Neuron (in vitro differentiated cells): Measurements from ENCODE around the gene KBTBD12.

Experiments
- H2AFZ ChIP-seq: one replicate; pipeline ENCODE4 v1.6.1; 2013; ENCODE audit warnings: low read depth, mild to moderate bottlenecking, inconsistent platforms, low read length, moderate library complexity
- H3K27me3 ChIP-seq: one replicate; pipeline ENCODE4 v1.6.1; 2013; ENCODE audit warnings: low read length; ENCODE audit not compliant: insufficient read depth
- H3K36me3 ChIP-seq: one replicate; pipeline ENCODE4 v1.6.1; 2013; ENCODE audit warnings: low read length; ENCODE audit not compliant: insufficient read depth
- H3K4me1 ChIP-seq: one replicate; pipeline ENCODE4 v1.6.1; 2013; ENCODE audit warnings: low read length; ENCODE audit not compliant: insufficient read depth
- H3K4me3 ChIP-seq: 2 replicates; pipeline ENCODE4 v1.5.1; 2013; ENCODE audit warnings: mild to moderate bottlenecking, low read length, moderate library complexity
- H3K9me3 ChIP-seq: one replicate; pipeline ENCODE4 v1.6.1; 2013; ENCODE audit warnings: low read length

Gene KBTBD12

GRCh38 chr3:127986803-127987202 is 71.8 kb downstream of the KBTBD12 start:
- H3K27me3 ChIP-seq = peaks cover 11% of the 10 kb centered on the region
- H3K4me3 ChIP-seq = no peak overlapping the region
- no peaks in the 10 kb centered on the region for H3K9me3 ChIP-seq
- H2AFZ ChIP-seq = no peak overlapping the region
- H3K4me1 ChIP-seq = peaks cover 6% of the 10 kb centered on the region
- H3K36me3 ChIP-seq = no peaks in the 10 kb centered on the region

DNA sequence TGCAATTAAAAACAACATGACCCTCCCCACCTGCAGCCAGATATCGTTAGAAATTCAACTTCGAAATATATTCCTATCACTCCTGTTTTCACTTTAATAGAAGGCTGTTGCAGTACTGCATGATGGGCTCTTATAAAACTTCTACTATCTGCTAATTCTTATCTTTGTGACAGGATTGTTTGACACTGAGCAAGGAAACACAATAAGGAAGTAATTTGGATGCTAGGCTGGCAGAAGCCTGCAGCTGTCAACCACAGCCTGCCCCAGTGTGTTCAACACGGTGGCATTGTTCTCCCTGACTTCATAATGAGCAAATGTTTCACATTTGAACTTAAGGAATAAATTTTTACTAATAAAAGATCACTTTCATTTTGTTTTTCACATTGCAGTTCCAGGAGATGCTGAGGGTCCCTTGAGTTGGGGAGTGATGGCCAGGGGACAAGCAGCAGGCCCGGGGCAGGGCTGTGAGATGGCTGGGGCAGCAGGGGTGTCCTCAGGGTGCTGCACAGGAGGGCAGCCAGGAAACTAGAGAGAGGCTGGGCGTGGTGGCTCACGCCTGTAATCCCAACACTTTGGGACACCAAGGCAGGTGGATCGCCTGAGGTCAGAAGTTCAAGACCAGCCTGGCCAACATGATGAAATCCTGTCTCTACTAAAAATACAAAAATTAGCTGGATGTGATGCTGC is 72.4 kb downstream of the KBTBD12 start:
- Histone ChIP-seq H3K9me3 (no peaks in the 10 kb centered on the region), H3K36me3 (no peaks in the 10 kb centered on the region), H3K4me1 (peaks cover 6% of the 10 kb centered on the region), H2AFZ (no peak overlapping the region), H3K27me3 (peaks cover 11% of the 10 kb centered on the region), H3K4me3 (no peak overlapping the region)

DNA sequence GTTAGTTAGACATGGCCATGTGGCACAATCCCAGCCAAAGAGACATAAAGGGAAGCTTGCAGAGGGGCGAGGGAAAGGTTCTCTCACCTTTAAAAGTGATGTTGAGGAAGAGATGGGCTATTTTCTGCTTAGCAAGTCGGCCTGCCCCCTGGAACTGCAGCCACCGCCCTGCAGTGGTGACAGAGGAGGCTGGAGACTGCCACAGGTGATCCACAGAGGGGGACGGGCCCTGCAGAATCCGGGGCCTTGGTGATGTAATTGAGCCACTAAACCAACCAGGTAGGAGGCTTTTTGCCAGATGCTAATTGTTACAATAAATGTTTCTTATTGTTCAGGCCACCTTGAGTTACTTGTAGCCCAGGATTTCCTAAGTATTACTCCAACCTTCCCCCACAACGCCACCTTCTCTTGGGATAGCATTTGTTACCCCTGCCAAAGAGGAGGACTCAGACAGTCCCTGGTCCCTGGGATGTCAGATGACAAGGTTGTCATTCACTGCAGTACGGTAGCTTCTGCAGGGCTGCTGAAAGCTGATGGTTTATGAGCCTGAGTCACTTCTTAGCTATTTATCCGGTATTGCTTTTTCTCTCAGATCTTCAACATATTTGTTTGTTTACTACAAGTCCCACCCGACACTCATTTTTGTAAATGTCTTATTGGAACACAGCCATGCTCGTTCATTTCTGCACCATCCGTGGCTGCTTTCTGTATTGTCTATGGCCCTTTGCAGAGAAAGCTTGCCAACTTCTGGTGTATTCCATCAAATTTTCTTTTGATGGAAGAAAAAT is 73.9 kb downstream of the KBTBD12 start:
- no peak overlapping the region for H2AFZ ChIP-seq
- H3K9me3 ChIP-seq = no peaks in the 10 kb centered on the region
- H3K4me3 ChIP-seq = no peak overlapping the region
- H3K4me1 ChIP-seq = peaks cover 6% of the 10 kb centered on the region
- peaks cover 11% of the 10 kb centered on the region for H3K27me3 ChIP-seq
- no peaks in the 10 kb centered on the region for H3K36me3 ChIP-seq

DNA sequence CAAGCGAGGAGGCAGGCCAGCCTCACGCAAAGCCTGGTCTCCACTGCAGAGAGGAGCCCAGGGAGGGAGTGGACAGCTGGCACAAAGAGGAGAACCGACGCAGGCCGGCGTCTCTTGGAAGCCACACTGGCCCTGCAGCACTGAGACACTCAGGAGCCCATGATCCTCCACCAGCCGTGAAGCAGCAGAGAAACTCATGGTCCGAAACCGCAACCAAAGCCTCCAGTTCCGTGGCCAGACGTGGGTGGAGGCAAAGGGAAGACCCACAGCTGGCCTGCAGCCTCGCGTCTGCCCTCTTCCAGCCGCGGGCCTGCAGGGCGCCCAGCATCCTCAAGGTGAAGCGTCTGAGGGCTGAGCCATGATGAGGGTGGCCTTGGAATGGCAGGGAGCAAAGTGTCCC is 75.0 kb downstream of the KBTBD12 start:
- no peak overlapping the region for H2AFZ ChIP-seq
- no peaks in the 10 kb centered on the region for H3K36me3 ChIP-seq
- H3K4me1 ChIP-seq = peaks cover 6% of the 10 kb centered on the region
- H3K9me3 ChIP-seq = no peaks in the 10 kb centered on the region
- peaks cover 8% of the 10 kb centered on the region for H3K27me3 ChIP-seq
- no peak overlapping the region for H3K4me3 ChIP-seq

GRCh38 chr3:127990461-127990860 is 75.4 kb downstream of the KBTBD12 start:
- peaks cover 8% of the 10 kb centered on the region for H3K27me3 ChIP-seq
- no peak overlapping the region for H3K4me3 ChIP-seq
- H3K36me3 ChIP-seq = no peaks in the 10 kb centered on the region
- H3K9me3 ChIP-seq = no peaks in the 10 kb centered on the region
- peaks cover 6% of the 10 kb centered on the region for H3K4me1 ChIP-seq
- H2AFZ ChIP-seq = no peak overlapping the region

GRCh38 chr3:127991251-127991650 is 76.2 kb downstream of the KBTBD12 start:
- Histone ChIP-seq H3K4me1 (peaks cover 6% of the 10 kb centered on the region), H3K9me3 (no peaks in the 10 kb centered on the region), H3K4me3 (no peak overlapping the region), H2AFZ (no peak overlapping the region), H3K36me3 (no peaks in the 10 kb centered on the region), H3K27me3 (peaks cover 8% of the 10 kb centered on the region)

- H3K4me1 ChIP-seq = peaks cover 6% of the 10 kb centered on the region
- H3K36me3 ChIP-seq = no peaks in the 10 kb centered on the region
- H3K4me3 ChIP-seq = no peak overlapping the region
- H3K9me3 ChIP-seq = no peaks in the 10 kb centered on the region
- peaks cover 8% of the 10 kb centered on the region for H3K27me3 ChIP-seq
- H2AFZ ChIP-seq = no peak overlapping the region
Observed at GRCh38 chr3:127991681-127992080, 76.6 kb downstream of the KBTBD12 start.

DNA sequence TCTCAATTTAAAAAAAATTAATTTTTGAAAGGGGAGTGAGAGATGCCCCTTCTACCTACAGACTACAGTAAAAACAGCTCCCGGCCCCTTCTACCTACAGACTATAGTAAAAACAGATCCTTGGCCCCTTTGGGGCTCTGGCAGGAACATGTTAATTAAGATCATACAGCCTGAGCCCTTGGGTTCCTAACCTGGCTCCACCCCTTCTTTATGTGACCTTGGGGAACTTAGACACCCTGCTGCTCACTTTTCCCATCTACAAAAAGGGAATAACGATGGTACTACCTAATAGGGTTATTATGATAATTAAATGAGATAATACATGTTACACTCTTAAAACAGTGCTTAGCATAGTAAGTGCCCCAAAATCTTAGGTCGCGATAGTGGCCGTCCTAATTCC is 77.1 kb downstream of the KBTBD12 start:
- Histone ChIP-seq H3K27me3 (peaks cover 8% of the 10 kb centered on the region), H2AFZ (no peak overlapping the region), H3K9me3 (no peaks in the 10 kb centered on the region), H3K4me3 (no peak overlapping the region), H3K4me1 (peaks cover 5% of the 10 kb centered on the region), H3K36me3 (no peaks in the 10 kb centered on the region)

DNA sequence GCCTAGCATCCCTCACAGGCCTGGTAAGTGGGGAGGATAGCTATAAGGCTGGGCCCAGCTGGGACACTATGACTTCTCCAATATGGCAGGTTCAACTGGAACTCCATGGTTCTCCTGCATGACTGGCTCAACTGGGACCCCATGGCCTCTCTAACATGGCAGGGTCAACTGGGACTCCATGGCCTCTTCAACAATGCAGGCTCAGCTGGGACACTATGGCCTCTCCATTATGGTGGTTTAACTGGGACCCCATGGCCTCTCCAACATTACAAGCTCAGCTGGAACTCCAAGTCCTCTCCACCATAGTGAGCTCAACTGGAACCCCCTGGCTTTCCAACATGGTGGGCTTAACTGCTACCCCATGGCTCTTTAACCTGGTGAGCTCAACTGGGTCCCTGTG is 79.0 kb downstream of the KBTBD12 start:
- H3K36me3 ChIP-seq = no peaks in the 10 kb centered on the region
- peaks cover 8% of the 10 kb centered on the region for H3K27me3 ChIP-seq
- no peaks in the 10 kb centered on the region for H3K9me3 ChIP-seq
- no peaks in the 10 kb centered on the region for H3K4me1 ChIP-seq
- H2AFZ ChIP-seq = no peak overlapping the region
- no peak overlapping the region for H3K4me3 ChIP-seq

- Histone ChIP-seq H2AFZ (no peak overlapping the region), H3K4me1 (no peaks in the 10 kb centered on the region), H3K27me3 (peaks cover 4% of the 10 kb centered on the region), H3K36me3 (no peaks in the 10 kb centered on the region), H3K9me3 (no peaks in the 10 kb centered on the region), H3K4me3 (no peak overlapping the region)
Observed at GRCh38 chr3:127997016-127997415, 82.0 kb downstream of the KBTBD12 start.

- H3K27me3 ChIP-seq = peaks cover 4% of the 10 kb centered on the region
- no peaks in the 10 kb centered on the region for H3K9me3 ChIP-seq
- H3K4me3 ChIP-seq = no peak overlapping the region
- no peaks in the 10 kb centered on the region for H3K36me3 ChIP-seq
- H3K4me1 ChIP-seq = no peaks in the 10 kb centered on the region
- H2AFZ ChIP-seq = no peak overlapping the region
Observed at GRCh38 chr3:127997961-127998360, 82.9 kb downstream of the KBTBD12 start.

- no peak overlapping the region for H2AFZ ChIP-seq
- no peaks in the 10 kb centered on the region for H3K9me3 ChIP-seq
- H3K36me3 ChIP-seq = no peaks in the 10 kb centered on the region
- no peak overlapping the region for H3K4me3 ChIP-seq
- H3K27me3 ChIP-seq = peaks cover 4% of the 10 kb centered on the region
- H3K4me1 ChIP-seq = no peaks in the 10 kb centered on the region
Observed at GRCh38 chr3:127998596-127998995, 83.6 kb downstream of the KBTBD12 start.

DNA sequence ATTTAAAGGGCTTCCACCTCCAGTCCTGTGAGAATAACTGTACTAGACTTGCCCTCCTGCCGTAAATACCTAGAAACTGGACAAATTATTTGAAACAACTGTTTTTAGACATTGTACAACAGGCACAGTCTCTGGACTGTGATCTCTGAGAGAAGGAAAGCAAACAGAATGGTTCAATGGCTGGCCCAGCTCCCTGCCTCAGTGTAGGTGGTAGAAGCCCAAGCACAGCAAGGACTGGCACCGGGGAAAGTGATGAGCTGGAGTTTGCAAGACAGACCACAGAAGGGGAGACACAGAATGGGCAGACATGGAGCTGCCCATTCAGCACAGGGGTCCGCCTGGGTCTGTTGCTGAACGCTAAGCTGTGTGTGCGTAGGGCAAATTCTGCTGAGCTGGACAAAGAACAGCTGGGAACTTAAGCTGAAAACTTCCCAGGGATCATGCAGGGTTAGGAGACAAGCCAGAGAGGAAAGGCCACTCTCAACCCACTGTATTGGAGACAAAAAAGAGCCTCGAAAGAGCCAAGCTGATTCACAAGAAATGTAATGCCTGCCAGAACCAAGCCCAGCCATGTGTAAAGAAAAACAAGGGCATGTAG is 84.6 kb downstream of the KBTBD12 start:
- Histone ChIP-seq H3K9me3 (no peaks in the 10 kb centered on the region), H2AFZ (no peak overlapping the region), H3K4me1 (no peaks in the 10 kb centered on the region), H3K27me3 (peaks cover 4% of the 10 kb centered on the region), H3K4me3 (no peak overlapping the region), H3K36me3 (no peaks in the 10 kb centered on the region)
